Keratinocyte (primary cell): ENCODE data around the gene CCDC24. TPM values are rescaled to one million over a fixed set of nuclear protein-coding genes. Genes with fewer than 3 reads are reported as not detected.
A peak's percentile ranks its signal among the peaks of the same experiment; 100 is the strongest.

Experiments
- DNase-seq: peaks from one replicate; pipeline ENCODE4 v3.0.0-alpha.2; 2011; ENCODE audit warnings: low read depth, missing footprints, low spot score
- FAIRE-seq: peaks from 2 replicates; lab custom pipeline; 2011; peaks lifted over from hg19 to GRCh38; lab: Jason Lieb, UNC
- H2AFZ ChIP-seq: 2 replicates; pipeline ENCODE4 v1.6.0; 2012; ENCODE audit warnings: low read length, control low read depth, inconsistent platforms; ENCODE audit not compliant: control insufficient read depth
- H3K27ac ChIP-seq: 2 replicates; pipeline ENCODE4 v1.5.1; 2011; ENCODE audit warnings: low read length; ENCODE audit not compliant: control insufficient read depth, insufficient read depth
- H3K27me3 ChIP-seq: 3 replicates; pipeline ENCODE4 v1.6.0; 2011; ENCODE audit warnings: low read length; ENCODE audit not compliant: control insufficient read depth, insufficient read depth; ENCODE audit errors: extremely low read depth
- H3K36me3 ChIP-seq, 2 experiments: 2 replicates in 1 of 2; 3 replicates in 1 of 2; pipeline ENCODE4 v1.5.1; 2011; ENCODE audit warnings: low read length in 2 of 2, mild to moderate bottlenecking in 1 of 2; ENCODE audit not compliant: control insufficient read depth in 2 of 2, insufficient read depth in 2 of 2; ENCODE audit errors: extremely low read depth in 1 of 2
- H3K4me1 ChIP-seq: 3 replicates; pipeline ENCODE4 v1.5.1; 2011; ENCODE audit warnings: low read length; ENCODE audit not compliant: control insufficient read depth, insufficient read depth; ENCODE audit errors: extremely low read depth
- H3K4me2 ChIP-seq: 3 replicates; pipeline ENCODE4 v1.6.0; 2011; ENCODE audit warnings: low read depth, low read length; ENCODE audit not compliant: control insufficient read depth, insufficient read depth; ENCODE audit errors: extremely low read depth
- H3K4me3 ChIP-seq, 3 experiments: fragments of 200-600 bp in 1 of 3; sonication (generic) in 1 of 3; 2 replicates in 2 of 3; 3 replicates in 1 of 3; pipeline ENCODE4 v1.5.1; 2011 to 2016; ENCODE audit warnings: low read length in 3 of 3, mild to moderate bottlenecking in 3 of 3, control low read depth in 2 of 3, inconsistent platforms in 1 of 3, low read depth in 1 of 3, mixed read lengths in 1 of 3, mixed run types in 1 of 3, moderate library complexity in 1 of 3; ENCODE audit not compliant: control insufficient read depth in 2 of 3, insufficient read depth in 2 of 3; ENCODE audit errors: extremely low read depth in 1 of 3
- H3K79me2 ChIP-seq: 2 replicates; pipeline ENCODE4 v1.6.0; 2012; ENCODE audit warnings: low read length; ENCODE audit not compliant: control insufficient read depth, insufficient read depth
- H3K9ac ChIP-seq: 3 replicates; pipeline ENCODE4 v1.6.0; 2011; ENCODE audit warnings: low read length; ENCODE audit not compliant: control insufficient read depth, insufficient read depth; ENCODE audit errors: extremely low read depth
- H3K9me1 ChIP-seq: 3 replicates; pipeline ENCODE4 v1.6.0; 2011; ENCODE audit warnings: low read length; ENCODE audit not compliant: control insufficient read depth, insufficient read depth; ENCODE audit errors: extremely low read depth
- H3K9me3 ChIP-seq: 2 replicates; pipeline ENCODE4 v1.5.1; 2012; ENCODE audit warnings: low read depth, low read length; ENCODE audit not compliant: control insufficient read depth
- H4K20me1 ChIP-seq: 3 replicates; pipeline ENCODE4 v1.6.0; 2011; ENCODE audit warnings: low read length; ENCODE audit not compliant: control insufficient read depth, insufficient read depth; ENCODE audit errors: extremely low read depth
- EZH2 ChIP-seq: IDR thresholded peaks from one replicate; pipeline ENCODE4 v1.6.1; 2012; ENCODE audit warnings: inconsistent platforms, mild to moderate bottlenecking, low read length, moderate library complexity
- dilution Hi-C: fragments of 300-500 bp; cut with MboI; formaldehyde crosslinking; loops from one replicate; pipeline ENCODE4 v1.7.0; 2020; ENCODE audit warnings: low sequenced_read_pairs; ENCODE audit not compliant: extremely low pct_ligation_motif_present
- polyA plus RNA-seq, 5 experiments: library from polyadenylated mRNA; depleted of rRNA in 3 of 5; stranded (reverse) in 3 of 5; stranded (forward) in 1 of 5; unstranded in 1 of 5; fragments of >200 nt; gene quantifications; 1 replicate in 1 of 5; 2 replicates in 3 of 5; 3 replicates in 1 of 5; pipeline versions ENCODE4 v1.2.1 to v1.2.3, GENCODE V29; 2011 to 2012; ENCODE audit warnings: missing spikeins in 2 of 5, low read depth in 1 of 5, low replicate concordance in 1 of 5
- TF ChIP-seq, protein P1 (sequence below), 3 experiments: IDR thresholded peaks in 1 of 3; conservative IDR thresholded peaks in 1 of 3; optimal IDR thresholded peaks in 1 of 3; 2 replicates in 2 of 3; 3 replicates in 1 of 3; pipeline versions ENCODE3 to v1.5.1; 2011; ENCODE audit warnings: low read length in 3 of 3, mild to moderate bottlenecking in 3 of 3, moderate library complexity in 2 of 3, control low read depth in 1 of 3, inconsistent platforms in 1 of 3; ENCODE audit not compliant: insufficient read depth in 2 of 3; ENCODE audit errors: extremely low read depth in 1 of 3

Gene CCDC24
- polyA plus RNA-seq, 1 donor (not counting 4 experiments of a cell fraction or from before 2014, with no cell fraction given): 5.2 TPM

DNA sequence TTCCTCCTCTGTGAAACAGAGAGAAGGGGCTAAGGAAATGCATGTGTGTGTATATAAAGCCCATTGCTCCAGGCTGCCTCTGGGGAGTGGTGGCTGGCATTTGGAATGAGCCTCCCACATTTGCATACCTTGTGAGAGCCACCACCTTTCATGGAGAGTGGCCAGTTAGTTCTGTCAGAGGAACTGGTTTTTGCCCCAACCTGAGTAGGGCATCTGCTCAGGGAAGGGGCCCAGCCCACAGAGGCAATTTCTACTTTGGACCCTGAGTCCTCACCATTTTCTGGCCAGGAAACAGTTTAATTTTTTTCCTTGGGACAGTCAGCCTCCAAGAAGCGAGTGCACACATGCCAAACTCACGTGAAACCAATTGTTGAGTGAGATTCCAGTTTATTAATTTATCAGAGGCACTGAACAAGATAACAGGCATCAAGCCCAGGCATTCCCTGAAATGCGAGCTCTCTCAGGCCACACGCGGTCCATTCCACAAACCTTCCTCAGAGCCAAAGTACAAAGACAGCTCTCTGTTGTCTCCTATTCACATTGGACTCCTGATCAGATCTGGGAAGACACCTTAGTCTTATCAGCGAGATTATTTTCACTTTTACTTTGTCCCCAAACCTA lies 40.9 kb downstream of the CCDC24 start:
- peak overlapping the region; percentile 86 for H3K9ac ChIP-seq
- dilution Hi-C loops: no loop called here
- TF ChIP-seq, protein P1, sequence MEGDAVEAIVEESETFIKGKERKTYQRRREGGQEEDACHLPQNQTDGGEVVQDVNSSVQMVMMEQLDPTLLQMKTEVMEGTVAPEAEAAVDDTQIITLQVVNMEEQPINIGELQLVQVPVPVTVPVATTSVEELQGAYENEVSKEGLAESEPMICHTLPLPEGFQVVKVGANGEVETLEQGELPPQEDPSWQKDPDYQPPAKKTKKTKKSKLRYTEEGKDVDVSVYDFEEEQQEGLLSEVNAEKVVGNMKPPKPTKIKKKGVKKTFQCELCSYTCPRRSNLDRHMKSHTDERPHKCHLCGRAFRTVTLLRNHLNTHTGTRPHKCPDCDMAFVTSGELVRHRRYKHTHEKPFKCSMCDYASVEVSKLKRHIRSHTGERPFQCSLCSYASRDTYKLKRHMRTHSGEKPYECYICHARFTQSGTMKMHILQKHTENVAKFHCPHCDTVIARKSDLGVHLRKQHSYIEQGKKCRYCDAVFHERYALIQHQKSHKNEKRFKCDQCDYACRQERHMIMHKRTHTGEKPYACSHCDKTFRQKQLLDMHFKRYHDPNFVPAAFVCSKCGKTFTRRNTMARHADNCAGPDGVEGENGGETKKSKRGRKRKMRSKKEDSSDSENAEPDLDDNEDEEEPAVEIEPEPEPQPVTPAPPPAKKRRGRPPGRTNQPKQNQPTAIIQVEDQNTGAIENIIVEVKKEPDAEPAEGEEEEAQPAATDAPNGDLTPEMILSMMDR (optimal IDR thresholded peaks at IDR 0.05 in 1 of 3, IDR thresholded peaks at IDR 0.05 in 1 of 3, conservative IDR thresholded peaks at IDR 0.05 in 1 of 3; ENCODE audit: extremely low read depth in 1 of 3, insufficient read depth in 2 of 3, low read length in 3 of 3): no peak
- TF ChIP-seq EZH2: no peak
- H3K4me3 ChIP-seq: no peak overlapping the region
- FAIRE-seq (peak; percentile 62), DNase-seq (no peak)
- H3K27ac ChIP-seq: peak overlapping the region; percentile 8
- peak overlapping the region; percentile 69 for H3K4me2 ChIP-seq
- no peak overlapping the region for H2AFZ ChIP-seq
- no peaks in the 10 kb centered on the region for H3K9me3 ChIP-seq
- no peaks in the 10 kb centered on the region for H3K79me2 ChIP-seq
- H4K20me1 ChIP-seq: no peaks in the 10 kb centered on the region
- peaks cover 40% of the 10 kb centered on the region for H3K4me1 ChIP-seq
- H3K9me1 ChIP-seq: peaks cover 2% of the 10 kb centered on the region
- H3K27me3 ChIP-seq: no peaks in the 10 kb centered on the region
- no peaks in the 10 kb centered on the region for H3K36me3 ChIP-seq

DNA sequence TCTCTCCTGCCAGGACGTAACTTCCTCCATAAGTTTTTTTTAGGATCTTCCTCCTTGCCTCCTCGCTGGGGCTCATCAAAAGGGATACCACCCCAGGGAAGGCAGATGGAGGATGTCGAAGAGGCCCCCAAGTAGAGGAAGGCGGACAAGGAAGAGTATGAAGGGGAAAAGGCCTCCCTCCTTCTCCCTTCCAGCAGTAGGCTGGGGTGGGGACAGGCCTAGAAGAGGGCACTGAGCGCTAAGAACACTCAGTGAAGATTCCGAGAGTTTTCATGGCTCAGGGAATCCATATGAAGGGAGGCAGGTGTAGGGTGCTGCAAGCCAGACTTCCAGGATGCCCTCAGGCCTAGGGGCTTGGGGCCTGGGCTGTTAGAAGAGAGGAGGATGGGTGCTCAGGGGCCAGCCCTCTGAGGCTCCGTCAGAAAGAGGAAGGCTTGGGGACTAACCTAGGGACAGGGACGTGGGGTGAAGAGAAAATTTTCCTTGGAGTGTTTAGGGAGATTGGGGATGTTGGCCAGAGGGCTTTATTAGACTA lies 41.7 kb downstream of the CCDC24 start:
- Histone ChIP-seq H3K4me1 (peaks cover 38% of the 10 kb centered on the region), H3K27ac (no peak overlapping the region)
- dilution Hi-C loops: no loop called here

More for the DNA sequence above, 41.7 kb downstream of the CCDC24 start:
- Histone ChIP-seq H3K9me1 (peaks cover 2% of the 10 kb centered on the region), H3K4me2 (no peak overlapping the region), H3K79me2 (no peaks in the 10 kb centered on the region), H3K4me3 (no peak overlapping the region), H3K36me3 (no peaks in the 10 kb centered on the region), H3K9me3 (no peaks in the 10 kb centered on the region), H3K27me3 (no peaks in the 10 kb centered on the region), H4K20me1 (no peaks in the 10 kb centered on the region), H2AFZ (no peak overlapping the region), H3K9ac (no peak overlapping the region)
- DNase-seq (no peak), FAIRE-seq (no peak)
- TF ChIP-seq, protein P1 (optimal IDR thresholded peaks at IDR 0.05 in 1 of 3, IDR thresholded peaks at IDR 0.05 in 1 of 3, conservative IDR thresholded peaks at IDR 0.05 in 1 of 3; ENCODE audit: extremely low read depth in 1 of 3, insufficient read depth in 2 of 3, low read length in 3 of 3): no peak
- no peak for TF ChIP-seq EZH2
